K562 (cell line): Measurements from ENCODE around the gene PSD4. TPM values are rescaled to one million over a fixed set of nuclear protein-coding genes. Genes with fewer than 3 reads are reported as not detected.

ENCODE experiments used
- ATAC-seq: fragments of 200-7000 bp; cut with Tn5 transposase; 3 replicates; pipeline ENCODE4 v1.9.1; 2020; ENCODE audit warnings: moderate library complexity
- BruUV-seq: library from RNA; stranded (reverse); fragments of 400-500 nt; replicated peaks from 2 replicates; lab custom pipeline; 2021; lab: Mats Ljungman, UMichigan
- CTCF ChIA-PET: fragments of 300-600 bp; formaldehyde crosslinking; extraction: SDS; loops from one replicate; lab custom pipeline; 2021; ENCODE audit warnings: low intra/inter-chr PET ratio; lab: Yijun Ruan, JAX
- POLR2A ChIA-PET: fragments of 300-600, 350-650 bp; sonication (Branson Sonifier 250); formaldehyde crosslinking; extraction: SDS; loops from one replicate; lab custom pipeline; 2021; ENCODE audit warnings: antibody characterized with exemption, inconsistent platforms; lab: Yijun Ruan, JAX
- DNase-seq, 4 experiments: peaks; one replicate each; pipeline versions ENCODE4 v3.0.0 to v3.0.0-alpha.2; 2011 to 2018; ENCODE audit warnings: low spot score in 3 of 4, mixed read lengths in 3 of 4; ENCODE audit errors: extremely low read depth in 1 of 4
- FAIRE-seq: peaks from 2 replicates; lab custom pipeline; 2011; peaks lifted over from hg19 to GRCh38; lab: Jason Lieb, UNC
- H2AFZ ChIP-seq: 2 replicates; pipeline ENCODE4 v1.6.0; 2011; ENCODE audit warnings: low read depth, low read length, control low read depth, inconsistent platforms
- H3K27ac ChIP-seq: fragments of 200-600 bp; 3 replicates; pipeline ENCODE4 v1.8.0; 2011; ENCODE audit warnings: low read depth, mild to moderate bottlenecking, control low read depth, inconsistent platforms, low read length, moderate library complexity, mixed read lengths; ENCODE audit errors: extremely low read depth
- H3K27me3 ChIP-seq, 2 experiments: fragments of 300-600 bp in 1 of 2; 2 replicates in 1 of 2; 3 replicates in 1 of 2; pipeline versions ENCODE4 v1.6.0 to v1.8.0; 2011; ENCODE audit warnings: inconsistent platforms in 2 of 2, low read length in 2 of 2, mild to moderate bottlenecking in 1 of 2, mixed read lengths in 1 of 2, moderate library complexity in 1 of 2; ENCODE audit not compliant: control insufficient read depth in 2 of 2, insufficient read depth in 2 of 2
- H3K36me3 ChIP-seq: fragments of 300-600 bp; 3 replicates; pipeline ENCODE4 v1.8.0; 2011; ENCODE audit warnings: mild to moderate bottlenecking, low read length, inconsistent platforms; ENCODE audit not compliant: control insufficient read depth, insufficient read depth
- H3K4me1 ChIP-seq, 2 experiments: fragments of 200-600 bp in 1 of 2; replicated peaks in 1 of 2; 2 replicates in 1 of 2; 3 replicates in 1 of 2; pipeline versions ENCODE4 v1.5.1 to v1.8.0; 2011; ENCODE audit warnings: inconsistent platforms in 2 of 2, low read length in 2 of 2, mild to moderate bottlenecking in 1 of 2, mixed read lengths in 1 of 2, moderate library complexity in 1 of 2; ENCODE audit not compliant: control insufficient read depth in 2 of 2, insufficient read depth in 2 of 2
- H3K4me2 ChIP-seq: 2 replicates; pipeline ENCODE4 v1.6.1; 2011; ENCODE audit warnings: low read length, control low read depth, inconsistent platforms, mixed read lengths; ENCODE audit not compliant: insufficient read depth
- H3K4me3 ChIP-seq: fragments of 200-600 bp; sonication (generic), shearing (Covaris generic); 2 replicates; pipeline ENCODE4 v1.5.1; 2016; ENCODE audit warnings: control low read depth, inconsistent platforms
- H3K79me2 ChIP-seq: fragments of 200-600 bp; 3 replicates; pipeline ENCODE4 v1.8.0; 2011; ENCODE audit warnings: low read length, inconsistent platforms; ENCODE audit not compliant: control insufficient read depth, insufficient read depth
- H3K9ac ChIP-seq, 2 experiments: 2 replicates each; pipeline versions ENCODE4 v1.6.0 to v1.6.1; 2011; ENCODE audit warnings: low read depth in 2 of 2, low read length in 2 of 2, control low read depth in 1 of 2, inconsistent platforms in 1 of 2, mild to moderate bottlenecking in 1 of 2, mixed read lengths in 1 of 2; ENCODE audit not compliant: insufficient read depth in 1 of 2
- H3K9me1 ChIP-seq: one replicate; pipeline ENCODE4 v1.6.0; 2011; ENCODE audit warnings: inconsistent platforms, mild to moderate bottlenecking, low read length, moderate library complexity; ENCODE audit not compliant: control insufficient read depth, insufficient read depth
- H3K9me3 ChIP-seq: replicated peaks from 2 replicates; pipeline ENCODE4 v1.5.1; 2011; ENCODE audit warnings: low read depth, low read length, inconsistent platforms; ENCODE audit not compliant: control insufficient read depth, insufficient read depth
- H4K20me1 ChIP-seq: replicated peaks from 2 replicates; pipeline ENCODE4 v1.6.1; 2011; ENCODE audit warnings: low read length, inconsistent platforms, mixed read lengths; ENCODE audit not compliant: control insufficient read depth, insufficient read depth
- AFF4 ChIP-seq: sonication (generic); formaldehyde crosslinking; IDR thresholded peaks from 2 replicates; pipeline ENCODE4 v1.8.0; 2023; ENCODE audit warnings: mild to moderate bottlenecking, missing genetic modification reagents
- ARNT ChIP-seq, 2 experiments: fragments of 450-650 bp; IDR thresholded peaks; 2 replicates each; pipeline ENCODE4 v1.6.1; 2016; ENCODE audit warnings: mild to moderate bottlenecking in 1 of 2
- CHD2 ChIP-seq: IDR thresholded peaks from 2 replicates; pipeline ENCODE4 v1.6.1; 2011; ENCODE audit warnings: low read depth, low read length
- DEAF1 ChIP-seq: fragments of 450-650 bp; formaldehyde crosslinking; IDR thresholded peaks from 2 replicates; pipeline ENCODE4 v1.4.0; 2020; ENCODE audit warnings: mild to moderate bottlenecking, moderate library complexity
- FIP1L1 ChIP-seq: fragments of 200-400 bp; formaldehyde crosslinking; IDR thresholded peaks from 2 replicates; pipeline ENCODE4 v1.6.1; 2018; ENCODE audit warnings: mild to moderate bottlenecking, low read depth, low read length; ENCODE audit not compliant: poor library complexity, severe bottlenecking
- FOXP4 ChIP-seq: sonication (generic); formaldehyde crosslinking; IDR thresholded peaks from 2 replicates; pipeline ENCODE4 v1.8.0; 2022; ENCODE audit warnings: mild to moderate bottlenecking, missing genetic modification reagents, borderline replicate concordance
- HBP1 ChIP-seq: fragments of 450-650 bp; formaldehyde crosslinking; IDR thresholded peaks from 2 replicates; pipeline ENCODE4 v1.4.0; 2022; ENCODE audit warnings: missing genetic modification characterization
- HDAC6 ChIP-seq: IDR thresholded peaks from 2 replicates; pipeline ENCODE4 v1.6.1; 2012; ENCODE audit warnings: low read depth, mild to moderate bottlenecking, control low read depth, inconsistent platforms, low read length, moderate library complexity
- NRF1 ChIP-seq, 2 experiments: fragments of 450-650 bp; IDR thresholded peaks in 1 of 2; conservative IDR thresholded peaks in 1 of 2; 2 replicates each; pipeline ENCODE4 v1.6.1; 2014; ENCODE audit warnings: mild to moderate bottlenecking in 2 of 2
- RBM25 ChIP-seq: fragments of 200-400 bp; formaldehyde crosslinking; IDR thresholded peaks from 2 replicates; pipeline ENCODE4 v1.6.1; 2018; ENCODE audit warnings: low read length, low read depth, moderate library complexity; ENCODE audit not compliant: severe bottlenecking
- ZFX ChIP-seq: sonication (generic); formaldehyde crosslinking; IDR thresholded peaks from 2 replicates; pipeline ENCODE4 v1.8.0; 2022; ENCODE audit warnings: mild to moderate bottlenecking, missing genetic modification reagents, moderate library complexity
- WGBS: fragments of 100-300 bp; shearing (Covaris generic); methylation state at CpG from one replicate; pipeline ENCODE4 v1.1.6; 2016; ENCODE audit warnings: low coverage, mixed read lengths; ENCODE audit not compliant: insufficient coverage; ENCODE audit errors: missing lambda C conversion rate; 5-methylcytosine and 5-hydroxymethylcytosine counted together
- in situ Hi-C: fragments of 300-500 bp; cut with MboI; formaldehyde crosslinking; loops from 4 replicates; pipeline ENCODE4 v1.15.0; 2018; ENCODE audit warnings: inconsistent platforms, mixed read lengths
- intact Hi-C: fragments of 100-400 bp; cut with micrococcal nuclease; formaldehyde crosslinking; loops from 2 replicates; pipeline ENCODE4 v1.14.2; 2022
- polyA plus RNA-seq, 8 experiments: library from polyadenylated mRNA; depleted of rRNA in 4 of 8; stranded (reverse) in 5 of 8; unstranded in 3 of 8; fragments of >200 nt; fragmentation: Nextera tagmentation in 2 of 8; fragmentation: Illumina TruSeq in 1 of 8; extraction: Ambion mirVana in 2 of 8; extraction: Trizol in 1 of 8; gene quantifications; 2 replicates each; pipeline versions ENCODE4 v1.2.1 to v1.2.3, GENCODE V29; 2011 to 2014; ENCODE audit warnings: inconsistent platforms in 1 of 8, missing spikeins in 1 of 8
- total RNA-seq, 7 experiments: library from RNA; depleted of rRNA in 6 of 7; stranded (reverse); fragments of >200 nt in 6 of 7; fragmentation: Illumina TruSeq in 2 of 7; extraction: Trizol in 2 of 7; gene quantifications; 2 replicates each; pipeline versions ENCODE4 v1.2.1 to v1.2.3, GENCODE V29; 2011 to 2021; ENCODE audit warnings: low replicate concordance in 1 of 7

PSD4 gene
- total and polyA plus RNA-seq, 9 of the 15 experiments (the other 6 are each of a cell fraction or from before 2014, with no cell fraction given): 0.46 to 54.0 (median 20.8) TPM

- no peak overlapping the region for H3K4me3 ChIP-seq
- CTCF ChIA-PET: no interaction called here
- peaks cover under 1 to 2% of the 10 kb centered on the region in 2 experiments; a peak in 2 of 5 replicates for H3K4me1 ChIP-seq
- no TSS peak for BruUV-seq
- no peaks in the 10 kb centered on the region for H3K9me1 ChIP-seq
- intact Hi-C loops: no loop called here
- POLR2A ChIA-PET: interaction anchor here (0.5 to 1.3 kb wide), 2 partner anchors 23 to 210 kb away, joined by 3 read pairs; no protein-coding TSS in a partner anchor
- H2AFZ ChIP-seq: no peak overlapping the region
- no peaks in the 10 kb centered on the region for H4K20me1 ChIP-seq
- peaks cover 2 to 13% of the 10 kb centered on the region in 2 experiments; a peak in 3 of 5 replicates for H3K27me3 ChIP-seq
- ATAC-seq: no peak
- no peak for FAIRE-seq
- no peak for DNase-seq
- no peaks in the 10 kb centered on the region for H3K36me3 ChIP-seq
- H3K9me3 ChIP-seq: no peaks in the 10 kb centered on the region
- 2% methylated on average over 6 of the region's 6 CpGs for WGBS
- no peaks in the 10 kb centered on the region for H3K79me2 ChIP-seq
- H3K4me2 ChIP-seq: no peak overlapping the region
- in situ Hi-C loops: loop anchor here (5.0 kb wide), 1 partner anchor 166 kb away; no protein-coding TSS in a partner anchor
- H3K9ac ChIP-seq: no peak overlapping the region
- H3K27ac ChIP-seq: no peak overlapping the region
- TF ChIP-seq CHD2 (no peak), RBM25 (no peak), HDAC6 (no peak), FOXP4 (CRISPR knock-in tag) (no peak), ARNT (IDR thresholded peaks at IDR 0.05) (no peak), DEAF1 (CRISPR knock-in tag) (no peak), ZFX (CRISPR knock-in tag) (no peak), FIP1L1 (no peak), NRF1 (conservative IDR thresholded peaks at IDR 0.05 in 1 of 2, IDR thresholded peaks at IDR 0.05 in 1 of 2) (no peak), AFF4 (CRISPR knock-in tag) (no peak), HBP1 (CRISPR knock-in tag) (no peak)
Measured at GRCh38 chr2:113206251-113206650, 32.5 kb downstream of the PSD4 start.
